Measurements from ENCODE around the gene RAPGEF3.

- no peak for TF ChIP-seq CTCF (conservative IDR thresholded peaks at IDR 0.05; ENCODE audit: low read length)
- no peak for TF ChIP-seq EZH2phosphoT487 (IDR thresholded peaks at IDR 0.05; ENCODE audit: borderline replicate concordance)
Observed at GRCh38 chr12:47793015-47793681, 34.5 kb upstream of the RAPGEF3 start.
